Activated naive CD8-positive, alpha-beta T cell treated with anti-CD3 and anti-CD28 coated beads, Interleukin-2, amount 50 U/mL, for 16 hours (primary cell): ENCODE measurements around the gene TEX51.

Experiments
- DNase-seq: peaks from one replicate; pipeline ENCODE4 v3.0.0-alpha.2; 2020; ENCODE audit warnings: low read depth, low spot score

Gene TEX51

DNA sequence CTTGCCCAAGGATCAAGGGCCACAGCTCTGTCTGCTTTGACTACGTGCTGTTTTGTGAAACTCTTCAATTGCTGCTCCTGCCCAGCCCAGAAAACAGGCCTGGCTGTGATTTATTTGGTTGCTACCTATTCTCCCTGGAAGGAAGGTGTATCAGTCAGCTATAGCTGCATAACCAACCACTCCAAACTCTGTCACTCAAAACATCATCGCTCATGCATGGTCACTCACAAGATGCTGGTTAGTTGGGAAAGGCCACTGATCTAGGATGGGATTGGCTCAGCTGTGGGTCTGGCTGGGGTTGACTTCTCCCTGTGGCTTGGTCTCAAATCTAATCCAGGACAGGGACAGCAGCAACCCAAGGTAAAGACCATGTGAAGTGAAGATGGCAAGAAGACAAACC lies 14.6 kb downstream of the TEX51 start:
- no peak for DNase-seq

DNA sequence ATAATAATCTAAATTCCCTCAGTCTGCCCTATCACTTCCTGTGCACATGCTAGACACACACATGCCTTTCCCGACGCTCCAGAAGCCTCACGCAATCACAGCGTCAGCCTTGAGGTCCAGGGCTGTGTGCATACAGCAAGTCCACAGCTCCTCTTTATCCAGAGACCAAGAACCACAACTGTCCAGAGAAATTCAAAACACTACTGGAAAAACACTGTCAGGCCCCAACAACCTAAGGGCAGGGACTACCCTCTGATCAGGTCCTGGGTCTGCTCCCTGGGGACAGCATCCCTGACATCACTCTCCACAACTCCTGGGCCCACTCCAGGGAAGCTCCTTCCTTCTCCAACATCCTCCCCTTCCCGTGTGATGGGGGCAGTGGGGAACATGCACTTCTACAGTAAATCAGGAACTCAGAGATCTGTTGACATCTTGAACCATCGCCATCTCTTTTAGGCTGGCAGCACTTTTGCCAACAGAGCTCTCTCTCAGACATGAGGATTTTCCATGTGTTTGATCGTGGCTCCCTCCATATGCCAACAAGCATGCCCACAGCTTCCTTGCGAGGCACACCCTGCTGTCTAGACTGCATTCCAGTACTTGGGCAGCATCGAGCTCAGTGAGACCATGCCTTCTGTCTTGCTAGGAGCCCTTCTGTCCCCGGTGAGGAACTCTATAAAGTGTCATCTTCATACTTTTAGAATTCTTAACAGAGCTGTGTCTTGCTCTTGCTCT lies 15.4 kb downstream of the TEX51 start:
- DNase-seq = no peak

DNA sequence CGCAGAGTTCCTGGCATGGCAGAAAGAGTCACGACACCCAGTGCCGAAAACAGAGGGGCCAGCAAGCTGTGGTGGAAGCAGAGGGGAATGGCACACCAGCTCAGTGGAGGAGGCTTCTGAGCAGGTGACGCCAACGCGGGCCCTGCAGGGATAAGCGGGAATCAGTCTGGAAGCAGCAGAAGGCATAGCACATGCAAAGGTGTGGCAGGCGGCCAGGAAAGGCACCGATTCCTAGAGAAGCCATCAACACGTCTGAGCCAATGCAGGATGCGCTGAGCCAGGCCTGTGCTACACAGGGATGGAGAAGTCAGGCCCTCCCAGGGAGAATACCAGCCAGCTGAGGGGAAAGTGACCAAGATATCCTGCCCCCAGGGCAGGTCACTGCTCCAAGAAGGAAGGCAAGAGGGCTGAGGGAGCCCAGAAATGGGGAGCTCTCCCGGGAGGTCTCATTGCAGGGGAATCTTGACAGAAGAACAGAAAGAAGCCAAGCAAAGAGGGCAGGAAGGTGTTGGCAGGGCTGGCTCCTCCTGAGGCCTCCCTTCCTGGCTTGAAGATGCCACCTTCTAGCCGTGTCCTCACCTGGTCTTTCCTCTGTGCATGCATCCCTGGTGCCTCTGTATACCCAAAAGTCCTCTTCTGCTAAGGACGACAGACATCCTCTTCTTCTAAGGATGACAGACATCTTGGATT lies 16.3 kb downstream of the TEX51 start:
- DNase-seq = no peak

DNA sequence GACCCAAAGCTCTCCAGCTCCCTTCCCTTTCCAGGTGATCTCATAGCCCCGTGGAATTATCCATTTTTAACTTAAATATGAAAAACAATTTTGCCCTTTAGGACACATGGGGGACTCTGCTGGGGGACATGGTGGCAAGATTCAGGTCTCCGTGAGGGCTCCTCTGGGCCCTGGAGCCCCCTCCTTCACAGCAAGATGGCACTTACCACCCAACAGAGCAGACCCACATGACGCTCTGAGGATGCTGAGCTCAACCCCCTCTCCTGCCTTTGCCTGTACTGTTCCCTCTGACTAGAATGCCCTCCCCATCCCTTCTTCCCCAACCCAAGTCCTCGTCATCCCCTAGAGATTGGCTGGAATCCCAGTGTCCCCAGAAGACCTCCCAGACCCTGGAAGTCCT lies 17.2 kb downstream of the TEX51 start:
- DNase-seq = no peak

DNA sequence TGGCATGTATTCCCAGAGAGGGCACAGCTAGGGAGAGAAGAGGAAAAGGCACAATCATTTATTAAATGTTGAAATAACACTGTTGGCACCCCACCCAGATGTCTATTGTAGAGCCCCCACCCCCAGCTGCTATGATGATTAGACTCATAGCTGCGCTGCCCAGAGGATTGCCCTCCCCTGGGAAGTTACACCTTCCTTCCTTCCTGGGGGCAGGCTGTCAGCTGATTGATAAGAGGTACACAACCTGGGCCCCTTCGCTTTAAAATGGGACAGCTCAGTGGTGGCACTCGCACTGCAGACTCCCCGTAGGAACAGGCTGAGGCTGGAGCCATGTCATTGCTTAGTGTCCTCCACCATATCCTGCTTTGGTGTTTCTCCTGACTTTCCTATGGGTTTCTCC lies 18.1 kb downstream of the TEX51 start:
- no peak for DNase-seq

DNA sequence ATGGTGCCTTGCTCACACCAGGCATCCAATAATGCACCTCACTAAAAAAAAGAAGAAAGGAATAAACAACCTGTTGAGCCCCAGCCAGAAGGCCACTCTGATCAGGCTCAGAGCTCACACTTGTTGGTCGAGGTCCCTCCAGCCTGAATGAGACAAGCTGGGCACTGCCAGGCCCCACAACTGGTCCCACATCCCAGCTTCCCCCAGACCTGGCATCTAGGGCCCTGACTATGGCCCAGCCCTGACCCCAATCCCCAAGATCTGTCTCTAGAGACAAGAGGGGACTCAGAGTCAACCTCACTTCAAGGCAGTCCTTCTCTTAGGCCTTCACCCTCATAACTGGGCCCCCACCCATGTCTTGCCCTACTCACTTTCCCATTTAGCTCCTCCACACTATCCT lies 22.4 kb downstream of the TEX51 start:
- DNase-seq = no peak

DNA sequence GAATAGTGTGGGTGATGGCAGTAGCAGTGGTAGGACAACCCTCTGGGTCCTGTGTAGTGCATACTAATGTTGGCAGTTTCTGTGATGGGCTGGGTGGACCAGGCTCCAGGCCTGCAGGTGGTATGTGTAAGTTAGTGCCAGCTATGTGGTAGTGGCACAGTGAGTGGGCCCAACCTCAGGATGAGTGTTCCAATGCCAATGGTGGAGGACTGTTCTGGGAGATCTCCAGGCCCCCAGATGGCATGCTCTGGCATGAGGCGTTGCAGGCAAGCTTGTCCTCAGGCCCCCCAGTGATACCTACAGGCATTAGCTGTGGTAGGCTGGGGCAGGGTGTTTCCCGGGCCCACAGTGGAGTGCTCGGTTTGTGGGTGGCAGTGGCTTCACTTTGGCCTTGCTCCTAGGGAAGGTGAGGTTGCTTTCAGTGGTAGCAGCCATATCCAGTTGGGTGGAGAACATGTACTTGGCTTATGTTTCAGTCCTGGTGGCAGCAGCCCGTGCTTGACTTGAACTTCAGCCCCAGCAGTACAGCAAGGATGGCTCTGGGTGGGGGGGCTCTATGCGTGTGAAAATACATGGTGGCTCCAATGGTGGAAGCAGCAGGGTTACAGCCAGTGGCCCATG lies 32.4 kb downstream of the TEX51 start:
- no peak for DNase-seq

DNA sequence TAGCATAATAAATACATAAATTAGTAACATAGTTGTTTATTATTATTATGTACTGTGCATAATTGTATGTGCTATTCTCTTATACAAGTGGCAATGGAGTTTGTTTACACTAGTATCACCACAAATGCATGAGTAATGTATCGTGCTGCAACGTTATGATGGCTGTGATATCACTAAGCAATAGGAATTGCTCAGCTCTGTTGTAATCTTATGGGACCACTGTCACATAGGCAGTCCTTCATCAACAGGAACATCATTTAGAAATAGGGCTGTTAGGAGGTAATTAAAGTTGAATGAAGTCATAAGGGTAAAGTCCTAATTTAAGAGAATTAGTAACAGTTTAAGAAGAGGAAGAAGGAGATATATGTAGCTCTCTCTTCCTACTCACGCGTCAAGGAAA lies 33.8 kb downstream of the TEX51 start:
- DNase-seq = no peak

DNA sequence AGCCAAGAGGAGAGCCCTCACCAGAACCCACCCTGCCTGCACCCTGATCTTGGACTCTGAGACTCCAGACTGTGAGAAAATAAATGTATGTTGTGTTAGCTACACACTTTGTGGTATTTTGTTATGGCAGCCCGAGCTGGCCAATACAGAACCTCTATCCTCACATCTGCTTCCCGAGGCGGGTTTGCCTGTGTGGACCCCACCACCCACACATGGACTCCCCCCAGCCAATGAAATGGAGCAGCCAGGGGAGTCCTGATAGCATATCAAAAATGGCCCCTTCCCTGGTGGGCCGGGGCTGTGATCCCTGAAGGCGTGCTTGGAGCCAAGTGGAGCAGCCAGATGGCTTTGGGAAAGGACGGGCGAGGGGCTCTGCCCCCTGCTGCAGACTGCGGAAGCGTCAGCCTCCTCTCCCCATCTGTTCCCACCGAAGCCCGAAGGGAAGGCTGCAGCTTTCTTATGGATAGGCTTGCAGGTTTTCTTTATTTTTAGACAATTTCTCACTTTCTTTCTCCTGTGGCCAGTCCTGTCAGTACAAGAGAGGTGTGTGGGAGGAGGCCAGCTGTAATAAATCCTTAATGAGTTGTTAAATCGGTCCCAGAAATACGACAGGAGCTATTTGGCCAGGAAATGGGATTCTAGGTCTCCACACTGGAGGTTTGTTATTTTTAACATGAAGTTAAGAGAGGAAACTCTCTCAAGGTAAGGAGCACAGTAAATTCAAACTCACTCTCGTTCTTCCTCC lies 34.4 kb downstream of the TEX51 start:
- no peak for DNase-seq

DNA sequence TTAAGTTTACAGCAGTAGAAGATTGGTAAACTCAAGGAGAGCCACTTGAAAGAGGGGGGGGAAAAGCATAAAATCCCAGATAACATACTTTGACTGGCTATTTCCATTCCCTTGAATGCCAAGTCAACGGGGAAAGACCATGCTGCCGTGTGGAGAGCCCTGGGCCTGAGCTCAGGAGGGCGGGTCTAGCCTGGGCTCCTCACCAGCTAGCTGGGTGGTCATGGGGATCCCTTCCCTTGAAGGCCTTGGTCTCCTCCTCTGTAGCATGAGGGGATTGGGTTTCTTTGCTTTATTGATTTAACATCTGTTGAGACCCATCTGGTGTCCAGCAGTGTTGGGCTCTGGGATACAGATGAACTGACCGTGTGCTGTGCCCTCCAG lies 35.0 kb downstream of the TEX51 start:
- DNase-seq = no peak

DNA sequence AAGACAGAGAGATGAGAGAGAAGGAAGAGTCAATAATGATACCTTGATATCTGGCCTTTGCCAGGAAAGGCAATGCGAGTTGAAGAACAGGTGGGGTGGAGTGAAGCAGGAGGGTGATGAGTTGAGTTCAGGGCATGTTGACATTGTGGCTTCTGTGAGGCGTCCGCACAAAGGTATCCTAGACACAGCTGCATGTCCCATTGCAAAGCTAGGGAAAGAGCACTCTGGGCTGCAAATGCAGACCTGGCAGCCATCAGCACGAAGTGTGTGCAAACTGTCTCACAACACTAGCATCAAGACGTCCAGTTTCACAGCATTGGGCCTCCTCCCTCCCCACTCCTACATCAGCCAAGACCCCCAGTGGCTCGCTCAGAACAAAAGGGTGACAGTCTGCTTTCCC lies 36.1 kb downstream of the TEX51 start:
- no peak for DNase-seq

DNA sequence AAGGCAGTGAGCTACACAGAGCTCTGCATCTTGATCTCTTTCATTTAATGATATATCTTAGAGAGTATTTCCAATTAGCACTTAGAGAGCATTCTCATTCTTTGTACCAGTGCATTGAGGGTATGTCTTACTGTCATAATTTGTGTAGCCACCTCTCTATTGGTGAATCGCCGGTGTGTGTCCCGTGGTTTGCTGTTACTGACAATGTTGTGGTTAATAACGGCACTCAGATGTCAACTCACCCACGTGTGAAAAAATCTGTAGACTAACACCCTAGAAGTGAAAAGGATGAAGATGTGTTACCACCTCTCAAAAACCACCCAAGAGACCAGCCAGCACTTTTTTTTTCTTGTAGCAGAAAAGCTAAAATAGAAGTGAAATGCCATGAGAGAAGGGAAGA lies 37.1 kb downstream of the TEX51 start:
- no peak for DNase-seq

DNA sequence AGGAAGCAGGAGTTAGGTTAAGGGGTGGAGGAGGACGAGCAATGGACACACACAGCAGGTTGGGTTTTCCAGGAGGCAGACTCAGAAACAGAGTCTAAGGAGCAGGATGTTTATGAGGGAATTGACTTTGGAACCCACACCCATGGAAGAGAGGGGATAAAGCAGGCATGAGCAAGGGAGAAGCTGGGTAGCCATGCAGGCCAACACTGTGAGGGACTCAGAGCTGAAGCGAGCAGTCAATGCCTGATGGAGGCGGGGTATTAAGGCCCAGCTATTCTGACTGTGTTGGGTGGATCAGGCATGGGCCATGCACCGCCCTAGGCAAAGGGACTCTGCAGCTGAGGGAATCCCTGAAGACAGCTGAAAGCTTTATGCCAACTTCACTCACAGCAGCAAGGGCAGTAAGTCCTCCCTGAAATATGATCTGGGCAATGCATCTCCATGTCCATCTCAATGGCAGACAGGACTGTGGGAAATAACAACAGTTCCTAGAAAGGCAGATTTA lies 37.6 kb downstream of the TEX51 start:
- no peak for DNase-seq

DNA sequence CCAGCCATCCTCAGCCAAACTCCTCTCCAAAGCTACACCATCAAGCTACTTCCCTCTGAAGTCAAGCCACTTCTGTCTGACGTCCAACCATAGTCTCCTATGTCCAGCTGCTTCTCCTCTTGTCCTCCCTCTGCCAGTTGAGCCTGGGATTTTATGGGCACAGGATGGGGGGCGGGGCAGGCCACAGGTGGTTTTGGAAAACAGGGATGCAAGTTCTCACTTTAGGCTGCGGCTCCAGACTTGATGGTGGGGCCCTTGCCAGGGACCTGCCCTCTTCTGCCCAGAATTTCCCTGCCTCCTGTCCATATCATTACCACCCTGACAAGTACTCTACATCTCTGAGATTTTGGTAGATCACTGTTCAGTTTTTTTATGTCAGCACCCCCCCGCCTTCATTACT lies 41.6 kb downstream of the TEX51 start:
- DNase-seq = no peak

DNA sequence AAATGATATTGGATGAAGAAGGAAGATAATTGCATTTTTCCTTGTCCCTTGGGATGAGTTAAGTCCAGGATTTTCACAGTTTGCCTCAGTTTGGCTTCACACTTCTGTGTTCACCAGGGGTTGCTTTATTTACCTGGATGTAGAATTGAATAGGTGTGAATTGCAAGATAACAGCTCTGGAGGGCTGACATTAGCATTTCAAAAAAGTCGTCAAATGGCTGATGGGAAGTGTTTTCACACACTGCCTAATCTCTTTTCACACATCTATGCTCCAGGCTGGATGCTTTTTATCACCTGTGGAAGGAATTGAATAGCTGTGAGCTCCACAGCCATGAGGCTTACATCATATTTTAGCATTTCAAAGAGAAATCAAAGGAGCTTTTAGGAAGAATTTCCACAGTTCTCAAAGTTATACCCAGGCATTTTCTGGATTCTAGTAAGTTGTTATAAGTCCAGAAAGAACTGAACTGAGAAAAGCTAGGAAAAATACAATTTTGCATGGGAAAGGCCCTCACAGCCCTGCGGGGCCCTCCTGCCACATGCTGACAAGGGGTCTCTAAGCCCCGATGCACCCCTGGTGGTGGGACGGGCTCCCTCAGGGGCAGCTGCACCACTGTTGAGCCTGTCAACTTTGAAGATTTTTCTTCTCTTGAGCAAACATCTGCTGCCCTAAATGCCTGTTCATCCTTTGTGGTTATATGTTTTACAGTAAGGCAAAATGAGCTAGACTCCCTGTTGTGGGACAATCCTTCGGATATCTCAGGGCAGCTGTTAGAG lies 43.9 kb downstream of the TEX51 start:
- DNase-seq = no peak

DNA sequence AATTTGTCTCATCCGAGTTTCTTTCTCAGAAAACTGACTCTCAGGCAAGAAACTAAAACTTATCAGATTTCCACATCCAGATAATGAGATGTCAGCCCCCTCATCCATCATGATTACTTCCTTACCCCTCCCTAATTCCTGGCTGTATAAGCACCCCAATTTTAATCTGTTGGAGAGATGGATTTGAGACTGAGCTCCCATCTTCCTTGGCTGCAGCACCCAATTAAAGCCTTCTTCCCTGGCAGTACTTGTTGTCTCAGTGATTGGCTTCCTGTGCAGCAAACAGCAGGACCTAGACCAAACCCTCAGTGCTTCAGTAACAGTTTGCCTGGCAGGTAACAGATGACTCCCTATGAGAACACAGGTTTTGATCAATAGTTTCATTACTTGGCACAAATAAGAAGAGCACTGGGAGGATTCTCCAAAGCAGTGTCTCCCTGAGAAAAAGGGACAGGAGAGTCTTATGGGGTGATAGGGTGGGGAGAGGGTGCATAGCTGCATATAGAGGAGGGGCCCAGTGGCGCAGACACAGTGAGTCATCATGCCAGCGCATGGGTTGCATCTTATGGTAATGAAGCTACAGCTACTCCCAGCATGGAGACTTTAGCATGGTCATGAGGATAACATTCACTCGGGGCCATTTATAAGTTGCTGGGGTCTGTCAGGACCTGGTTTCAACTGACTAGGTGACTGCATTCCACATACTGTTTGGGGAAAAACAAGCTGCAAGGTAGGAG lies 45.1 kb downstream of the TEX51 start:
- DNase-seq = no peak

DNA sequence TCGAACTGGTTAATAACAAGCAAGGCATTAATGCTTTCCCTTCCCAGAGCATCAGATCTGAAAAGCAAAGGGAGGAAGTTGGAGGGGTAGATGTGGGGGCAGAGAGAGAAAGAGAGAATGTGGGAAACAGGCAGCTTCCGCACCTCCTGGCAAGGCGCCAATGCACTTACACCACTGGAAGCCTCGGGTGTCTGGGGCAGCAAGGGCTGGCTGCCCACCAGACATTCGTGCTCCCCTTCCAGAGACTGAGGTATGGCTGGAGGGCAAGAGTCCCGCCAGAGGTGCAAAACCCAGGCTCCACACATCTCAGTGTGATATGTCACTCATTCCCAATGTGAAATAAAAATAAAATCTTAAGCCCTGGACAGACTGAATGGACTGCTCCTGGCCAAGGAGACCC lies 46.4 kb downstream of the TEX51 start:
- DNase-seq = no peak

DNA sequence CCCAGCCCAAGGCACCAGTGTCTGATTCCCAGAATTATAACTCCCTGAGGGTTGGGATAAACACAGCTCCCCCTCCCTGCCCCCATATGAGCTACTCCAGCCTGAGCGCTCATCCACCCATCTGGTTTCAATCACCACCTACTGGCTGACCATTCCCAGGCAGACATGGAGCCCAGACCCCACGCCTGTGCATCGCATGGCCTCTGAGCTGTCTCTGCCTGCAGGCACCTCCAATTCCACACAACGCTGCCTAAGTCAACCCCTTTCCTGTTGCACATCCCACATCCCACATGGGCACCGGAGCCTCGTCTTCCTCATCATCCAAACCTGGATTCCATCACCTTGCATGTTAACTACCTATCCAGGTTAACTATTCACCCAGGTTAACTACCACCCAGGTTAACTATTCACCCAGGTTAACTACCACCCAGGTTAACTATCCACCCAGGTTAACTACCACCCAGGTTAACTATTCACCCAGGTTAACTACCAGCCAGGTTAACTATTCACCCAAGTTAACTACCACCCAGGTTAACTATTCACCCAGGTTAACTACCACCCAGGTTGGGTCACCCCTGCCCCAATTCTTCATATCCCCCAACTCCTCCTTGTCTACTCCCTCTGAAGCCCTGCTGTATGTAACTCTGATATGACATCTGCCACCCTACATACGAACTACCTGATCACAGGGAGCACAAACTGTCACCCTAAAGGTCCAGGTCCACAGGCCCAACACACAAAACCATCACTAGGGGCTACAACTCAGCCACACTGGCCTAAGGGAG lies 47.8 kb downstream of the TEX51 start:
- DNase-seq = no peak

DNA sequence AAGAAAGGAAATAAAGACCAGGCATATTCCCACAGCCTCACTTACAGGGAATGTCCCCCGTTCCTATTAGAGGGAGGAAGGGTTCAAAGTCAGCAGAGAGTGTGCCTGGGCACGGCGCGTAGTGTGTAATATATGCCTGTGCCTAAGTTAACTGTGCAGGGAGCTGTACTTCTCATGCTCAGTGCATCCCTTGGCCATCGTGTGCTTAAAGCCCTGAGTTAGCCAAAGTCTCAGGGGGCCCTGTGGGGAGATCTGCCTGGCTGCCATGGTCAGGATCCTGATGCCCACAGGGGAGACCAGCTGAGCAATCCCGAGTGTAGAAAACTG lies 48.4 kb downstream of the TEX51 start:
- DNase-seq = no peak

DNA sequence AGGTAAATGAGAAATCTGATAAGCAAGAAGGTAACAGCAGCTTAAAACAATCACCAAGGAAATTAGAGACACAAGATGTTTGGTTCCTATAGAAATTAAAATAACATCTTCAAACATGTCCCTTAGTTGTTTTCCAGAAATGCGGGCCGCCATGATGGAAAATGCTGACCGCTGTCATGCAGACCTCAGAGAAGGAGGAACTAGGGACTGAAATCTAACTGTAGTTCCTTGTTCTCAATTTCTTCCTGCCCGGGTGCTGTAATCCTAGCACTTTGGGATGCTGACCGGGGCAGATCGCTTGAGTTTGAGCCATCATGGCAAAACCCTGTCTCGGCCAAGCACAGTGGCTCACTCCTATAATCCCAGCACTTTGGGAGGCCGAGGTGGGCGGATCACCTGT lies 51.1 kb downstream of the TEX51 start:
- no peak for DNase-seq
